Suppressor macrophage treated with lipopolysaccharide for 4 hours (primary cell): Measurements from ENCODE around the gene KRTAP5-6.

Source experiments
- DNase-seq: peaks from one replicate; pipeline ENCODE4 v3.0.0-alpha.2; 2020

The KRTAP5-6 gene

DNA sequence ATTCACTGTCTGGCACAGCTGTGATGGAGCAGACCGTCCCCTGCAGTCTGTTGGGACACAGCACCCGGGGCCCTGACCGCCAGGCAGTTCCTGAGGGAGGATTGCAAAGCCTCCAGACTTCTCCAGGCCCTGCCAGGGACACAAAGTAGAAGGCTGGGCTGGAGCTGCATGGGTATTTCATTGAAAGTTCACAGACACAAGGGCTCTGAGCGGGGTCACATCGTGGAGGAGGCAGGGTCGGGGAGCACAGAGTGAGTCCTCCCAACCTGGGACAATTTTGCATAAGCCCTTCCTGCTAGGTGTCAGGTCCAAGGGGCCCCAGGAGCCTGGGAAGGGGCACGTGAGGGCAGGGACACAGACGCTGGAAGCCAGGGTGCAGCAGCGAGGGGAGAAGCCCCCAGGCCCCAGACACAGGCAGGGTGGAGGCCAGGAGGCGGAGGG is 37.7 kb downstream of the KRTAP5-6 start:
- DNase-seq = no peak

DNA sequence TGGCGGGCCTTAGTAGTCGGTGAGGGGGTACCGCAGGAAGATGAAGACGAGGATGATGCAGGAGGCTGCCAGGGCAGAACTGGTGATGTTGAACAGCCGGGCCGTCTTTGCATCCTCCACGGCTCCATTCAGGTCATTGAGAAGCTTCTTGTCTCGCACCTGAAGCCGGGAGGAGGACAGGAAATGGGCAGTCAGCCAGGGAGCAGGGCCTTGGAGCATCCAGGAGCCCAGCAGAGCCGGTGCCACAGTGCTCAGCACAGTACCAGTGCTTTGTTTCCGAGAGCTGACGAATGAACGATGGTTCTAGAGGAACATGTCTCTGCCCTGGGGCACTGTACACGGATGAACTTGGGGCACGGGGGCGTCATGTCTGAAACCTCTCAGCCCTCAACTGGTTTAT is 38.3 kb downstream of the KRTAP5-6 start:
- no peak for DNase-seq

- DNase-seq = no peak
These were observed 39.5 kb downstream of the KRTAP5-6 start for GRCh38 chr11:1736447-1736992.

DNA sequence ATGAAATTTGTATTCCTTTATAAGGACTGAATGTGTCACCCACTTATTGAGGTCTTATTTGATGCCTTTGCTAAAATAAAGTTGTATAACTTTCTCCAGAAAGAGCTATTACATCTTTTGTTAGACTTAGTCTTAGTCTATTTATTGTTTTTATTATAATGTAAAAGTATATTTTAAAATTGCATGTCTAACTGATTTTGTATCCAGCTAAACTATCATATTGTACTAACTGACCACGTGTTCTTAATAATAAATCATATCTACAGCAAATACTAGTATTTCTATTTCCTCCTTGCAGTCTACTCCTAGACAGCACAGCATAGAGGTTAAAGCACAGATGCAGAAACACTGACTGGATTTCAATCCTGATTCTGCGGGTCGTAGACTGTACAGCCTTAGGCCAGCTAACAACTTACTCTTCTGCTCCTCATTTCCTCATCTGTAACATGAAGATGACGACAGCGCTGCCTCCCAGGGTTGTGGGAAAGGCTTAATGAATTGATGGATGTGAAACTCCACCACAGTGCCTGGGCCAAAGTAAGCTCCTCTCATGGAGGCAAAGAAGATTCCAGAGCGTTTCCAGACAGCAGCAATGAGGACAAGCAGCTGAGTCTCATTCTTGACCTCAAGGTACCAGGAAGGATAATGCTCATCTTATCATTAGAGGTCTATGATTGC is 40.2 kb downstream of the KRTAP5-6 start:
- DNase-seq = no peak

DNA sequence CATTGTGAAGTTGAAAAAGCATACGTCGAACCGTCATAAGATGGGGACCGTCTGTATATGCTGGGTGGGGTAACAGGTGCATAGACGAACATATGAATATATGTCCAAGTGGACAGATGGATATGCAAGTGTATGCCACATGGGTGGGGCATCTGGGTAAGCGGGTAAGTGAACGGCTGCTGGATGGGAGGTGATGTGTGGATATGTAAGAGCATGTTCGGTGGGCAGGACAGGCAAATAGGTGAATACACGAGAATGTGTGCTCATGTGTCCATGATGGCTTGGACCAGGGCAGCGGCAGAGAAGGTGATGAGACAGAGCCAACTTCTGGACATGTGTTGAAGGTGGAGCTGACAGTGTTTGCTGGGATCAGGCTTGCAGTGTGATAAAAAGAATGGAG is 41.4 kb downstream of the KRTAP5-6 start:
- no peak for DNase-seq

GRCh38 chr11:1739576-1739975 is 42.6 kb downstream of the KRTAP5-6 start:
- no peak for DNase-seq

DNA sequence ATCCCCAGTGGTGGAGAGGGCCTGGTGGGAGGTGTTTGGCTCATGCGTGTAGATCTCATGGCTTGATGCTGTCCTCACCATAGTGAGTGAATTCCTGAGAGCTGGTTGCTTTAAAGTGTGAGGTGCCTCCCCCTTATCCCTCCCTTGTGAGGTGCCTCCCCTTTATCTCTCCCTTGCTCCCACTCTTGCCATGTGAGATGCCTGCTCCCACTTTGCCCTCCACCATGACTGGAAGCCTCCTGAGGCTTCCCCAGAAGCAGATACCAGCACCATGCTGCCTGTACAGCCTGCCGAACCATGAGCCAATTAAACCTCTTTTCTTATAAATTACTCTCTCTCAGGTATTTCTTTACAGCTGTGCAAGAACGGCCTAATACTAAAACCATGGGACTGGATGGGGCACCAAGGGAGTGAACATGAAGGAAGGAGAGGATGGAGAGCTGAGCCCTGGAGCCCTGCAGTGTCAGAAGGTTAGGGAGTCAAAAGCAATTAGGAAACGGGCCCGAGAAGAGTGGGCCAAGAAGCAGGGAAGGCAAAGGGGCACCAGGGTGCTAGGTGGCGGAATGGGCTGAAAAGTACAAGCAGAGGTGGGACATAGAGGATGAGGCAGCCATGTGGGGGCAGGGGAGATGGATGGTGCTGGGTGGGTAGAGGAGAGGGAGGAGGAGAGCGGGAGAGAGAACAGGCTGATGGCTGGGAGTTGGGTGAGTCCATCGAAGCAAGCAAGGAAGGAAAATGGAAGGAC is 44.0 kb downstream of the KRTAP5-6 start:
- DNase-seq = no peak

DNA sequence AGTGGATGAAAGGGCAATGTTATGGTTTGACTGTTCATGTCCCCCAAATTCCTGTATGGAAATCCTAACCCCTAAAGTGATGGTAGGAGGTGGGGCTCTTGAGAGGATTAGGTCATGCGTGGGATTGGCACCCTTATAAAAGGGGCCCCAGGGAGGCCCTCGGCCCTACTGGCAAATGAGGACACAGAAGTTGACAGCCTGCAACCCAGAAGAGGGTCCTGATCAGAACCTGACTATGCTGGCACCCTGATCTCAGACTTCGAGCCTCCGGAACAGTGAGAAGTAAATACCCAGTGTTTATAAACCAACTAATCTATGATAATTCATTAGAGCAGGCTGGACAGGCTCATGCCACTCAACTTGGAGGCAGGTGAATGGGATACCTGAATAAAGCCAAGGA is 44.7 kb downstream of the KRTAP5-6 start:
- no peak for DNase-seq

DNA sequence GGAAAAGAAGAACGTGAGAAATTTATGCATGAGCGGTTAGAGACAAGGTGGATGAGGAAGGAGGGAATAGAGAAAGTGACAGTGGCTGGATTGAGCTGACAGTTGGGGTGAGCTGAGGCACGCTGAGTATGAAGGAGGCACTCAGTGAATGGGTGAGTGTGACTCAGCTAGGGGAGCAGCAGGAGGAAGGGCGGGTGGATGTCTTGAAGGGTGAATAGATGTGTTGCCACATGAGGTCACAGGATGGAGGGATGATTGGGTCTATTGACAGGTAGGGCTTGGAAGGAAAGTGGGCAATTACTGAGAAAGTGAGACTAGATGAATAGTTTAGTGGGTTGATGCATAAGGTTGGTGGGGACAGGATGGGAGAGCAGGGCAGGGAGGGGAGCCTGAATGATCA is 45.4 kb downstream of the KRTAP5-6 start:
- DNase-seq = no peak

- DNase-seq = no peak
These were observed 46.0 kb downstream of the KRTAP5-6 start for GRCh38 chr11:1742869-1743584.

- no peak for DNase-seq
These were observed 46.7 kb downstream of the KRTAP5-6 start for GRCh38 chr11:1743585-1744136.

DNA sequence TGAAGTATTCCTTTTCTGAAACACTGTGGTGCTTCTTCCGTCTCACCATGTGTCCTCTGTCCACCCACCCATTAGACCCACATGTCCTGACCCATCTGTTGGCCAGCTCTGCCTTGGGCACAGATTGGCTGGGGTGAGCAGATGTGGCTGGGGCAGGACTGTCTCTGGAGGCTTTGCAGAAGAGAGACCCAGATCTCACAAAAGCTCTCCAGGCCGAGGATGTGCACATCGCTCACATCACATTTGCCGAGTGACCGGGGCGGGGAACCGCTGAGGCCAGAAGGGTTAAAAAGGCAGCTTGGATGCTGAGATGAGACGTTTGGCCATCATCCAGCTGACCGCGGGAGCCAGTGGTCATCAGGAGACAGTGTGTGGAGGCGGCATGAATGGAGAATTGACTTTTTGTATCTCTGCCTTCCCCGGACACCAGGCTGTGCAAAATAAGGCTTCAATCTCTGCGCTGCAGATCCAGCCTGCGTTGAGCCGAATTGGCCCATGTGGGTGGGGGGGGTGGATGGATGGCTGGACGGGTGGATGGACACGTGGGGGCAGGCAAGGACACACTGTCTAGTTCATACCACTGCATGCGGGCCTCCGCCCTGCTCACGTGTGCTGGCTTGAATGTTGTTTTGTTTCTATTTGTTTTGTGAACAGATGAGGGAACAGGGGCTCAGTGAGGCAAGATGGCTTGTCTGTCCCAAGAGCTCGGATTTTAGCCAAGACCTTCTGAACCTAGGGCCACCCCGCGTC is 47.3 kb downstream of the KRTAP5-6 start:
- no peak for DNase-seq

- no peak for DNase-seq
These were observed 48.1 kb downstream of the KRTAP5-6 start for GRCh38 chr11:1744891-1745700.

DNA sequence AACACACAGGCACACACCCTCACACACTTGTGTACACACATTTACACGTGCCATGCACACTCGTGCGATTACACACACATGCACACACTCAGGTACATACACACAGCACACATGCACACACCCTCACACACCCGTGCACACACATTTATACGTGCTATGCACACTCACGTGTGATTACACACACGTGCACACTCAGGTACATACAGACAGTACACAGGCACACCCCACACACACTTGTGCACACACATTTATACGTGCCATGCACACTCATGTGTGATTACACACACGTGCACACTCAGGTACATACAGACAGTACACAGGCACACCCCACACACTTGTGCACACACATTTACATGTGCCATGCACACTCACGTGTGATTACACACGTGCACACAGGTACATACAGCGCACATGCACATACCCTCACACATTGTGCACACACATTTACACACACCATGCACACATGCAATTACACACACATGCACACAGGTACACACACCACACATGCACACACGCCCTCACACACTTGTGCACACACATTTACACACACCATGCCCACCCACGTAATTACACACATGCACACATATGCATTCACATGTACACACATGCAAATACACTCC is 48.8 kb downstream of the KRTAP5-6 start:
- DNase-seq = no peak

GRCh38 chr11:1746511-1746931 is 49.5 kb downstream of the KRTAP5-6 start:
- no peak for DNase-seq

DNA sequence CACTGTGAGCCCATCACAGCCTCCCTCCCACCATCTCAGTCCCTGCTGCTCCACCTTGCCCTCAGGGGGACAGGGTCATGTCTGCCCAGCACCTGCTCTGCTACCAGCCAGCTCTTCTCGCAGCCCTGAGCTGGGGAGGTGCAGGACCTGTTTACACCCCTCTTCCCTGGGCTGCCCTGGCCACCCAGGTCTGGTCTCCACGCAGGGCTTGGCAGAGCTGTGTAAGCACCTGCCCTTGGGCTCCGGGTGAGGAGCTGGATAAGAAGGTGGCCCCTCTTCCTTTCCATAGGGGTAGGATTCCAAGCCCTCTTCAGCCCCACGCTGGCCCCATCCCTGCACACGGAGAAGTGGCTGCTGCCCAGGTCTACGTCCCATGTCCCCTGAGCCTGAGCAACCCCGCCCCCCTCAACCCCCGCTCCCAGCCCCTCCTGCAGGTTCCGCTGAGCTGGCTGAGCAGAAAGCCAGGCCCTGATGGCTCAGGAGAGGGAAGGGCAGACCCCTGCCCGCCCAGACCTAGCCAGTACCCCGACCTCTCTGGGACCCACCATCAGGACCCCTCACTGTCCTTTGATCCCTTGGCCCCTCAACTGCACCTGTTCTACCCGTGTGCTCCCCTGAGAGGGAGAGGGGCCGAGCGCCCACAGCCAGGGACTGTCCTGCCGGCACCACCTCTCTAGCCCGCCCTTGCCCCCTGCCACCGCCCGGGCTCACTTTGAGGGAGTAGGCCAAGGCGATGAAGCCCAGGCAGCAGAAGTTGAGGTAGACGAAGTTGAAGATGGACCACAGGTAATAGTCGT is 50.2 kb downstream of the KRTAP5-6 start:
- no peak for DNase-seq
